CD14-positive monocyte (primary cell): ENCODE measurements around the gene SERINC3. TPM values are rescaled to one million over a fixed set of nuclear protein-coding genes. Genes with fewer than 3 reads are reported as not detected.
A peak's percentile ranks its signal among the peaks of the same experiment; 100 is the strongest.

Experiments
- DNase-seq, 3 donors: peaks; one replicate each; pipeline ENCODE4 v3.0.0-alpha.2; 2011 to 2022
- H2AFZ ChIP-seq: 2 replicates; pipeline ENCODE4 v1.6.0; 2012; ENCODE audit warnings: mild to moderate bottlenecking, low read depth, low read length, inconsistent platforms; ENCODE audit not compliant: insufficient read depth, poor library complexity, severe bottlenecking
- H3K27ac ChIP-seq, 2 donors: 1 replicate in 1 of 2; 2 replicates in 1 of 2; pipeline ENCODE4 v1.5.1; 2012 to 2013; ENCODE audit warnings: low read length in 2 of 2, control low read depth in 1 of 2, inconsistent platforms in 1 of 2, low read depth in 1 of 2, mild to moderate bottlenecking in 1 of 2
- H3K27me3 ChIP-seq, 2 donors: one replicate each; pipeline versions ENCODE4 v1.6.0 to v1.6.1; 2011 to 2013; ENCODE audit warnings: low read length in 2 of 2; ENCODE audit not compliant: control insufficient read depth in 2 of 2, insufficient read depth in 2 of 2
- H3K36me3 ChIP-seq, 2 donors: replicated peaks in 1 of 2; 1 replicate in 1 of 2; 2 replicates in 1 of 2; pipeline versions ENCODE4 v1.5.1 to v1.6.1; 2012 to 2013; ENCODE audit warnings: low read length in 2 of 2, control low read depth in 1 of 2, inconsistent platforms in 1 of 2, mild to moderate bottlenecking in 1 of 2; ENCODE audit not compliant: insufficient read depth in 2 of 2, control insufficient read depth in 1 of 2
- H3K4me1 ChIP-seq, 2 donors: 1 replicate in 1 of 2; 2 replicates in 1 of 2; pipeline versions ENCODE4 v1.5.1 to v1.6.1; 2012 to 2013; ENCODE audit warnings: low read length in 2 of 2, control low read depth in 1 of 2, inconsistent platforms in 1 of 2, mild to moderate bottlenecking in 1 of 2, moderate library complexity in 1 of 2; ENCODE audit not compliant: insufficient read depth in 2 of 2, control insufficient read depth in 1 of 2
- H3K4me2 ChIP-seq: replicated peaks from 2 replicates; pipeline ENCODE3; 2012; ENCODE audit warnings: low read length, moderate library complexity, mild to moderate bottlenecking; ENCODE audit not compliant: poor library complexity, severe bottlenecking; ENCODE audit errors: extremely low read depth
- H3K4me3 ChIP-seq, 3 experiments: fragments of 200-600 bp in 1 of 3; sonication (generic) in 1 of 3; replicated peaks in 1 of 3; 1 replicate in 2 of 3; 2 replicates in 1 of 3; pipeline ENCODE4 v1.5.1; 2011 to 2013; ENCODE audit warnings: low read length in 3 of 3, mild to moderate bottlenecking in 3 of 3, control low read depth in 2 of 3, low read depth in 2 of 3, inconsistent platforms in 1 of 3, moderate library complexity in 1 of 3
- H3K79me2 ChIP-seq: 2 replicates; pipeline ENCODE4 v1.6.0; 2012; ENCODE audit warnings: mild to moderate bottlenecking, control low read depth, inconsistent platforms, low read length, moderate library complexity; ENCODE audit not compliant: insufficient read depth
- H3K9ac ChIP-seq: 2 replicates; pipeline ENCODE4 v1.6.0; 2017; ENCODE audit warnings: low read length, mild to moderate bottlenecking; ENCODE audit not compliant: insufficient read depth, poor library complexity, severe bottlenecking
- H3K9me3 ChIP-seq, 2 donors: replicated peaks in 1 of 2; 1 replicate in 1 of 2; 2 replicates in 1 of 2; pipeline versions ENCODE4 v1.5.1 to v1.6.1; 2012 to 2013; ENCODE audit warnings: low read length in 2 of 2, control low read depth in 1 of 2; ENCODE audit not compliant: control insufficient read depth in 1 of 2, insufficient read depth in 1 of 2
- H4K20me1 ChIP-seq: 2 replicates; pipeline ENCODE4 v1.6.0; 2012; ENCODE audit warnings: mild to moderate bottlenecking, low read length, control low read depth, moderate library complexity; ENCODE audit not compliant: insufficient read depth
- H3K27ac Mint-ChIP-seq, 7 donors: one replicate each; pipeline ENCODE4 v1.8.0; 2020; ENCODE audit warnings: mild to moderate bottlenecking in 7 of 7, mixed read lengths in 7 of 7, moderate library complexity in 6 of 7, inconsistent platforms in 2 of 7
- H3K27me3 Mint-ChIP-seq, 3 donors: one replicate each; pipeline ENCODE4 v1.8.0; 2021 to 2022; ENCODE audit warnings: low read depth in 3 of 3, mild to moderate bottlenecking in 3 of 3, mixed read lengths in 3 of 3, moderate library complexity in 3 of 3, inconsistent platforms in 1 of 3
- H3K36me3 Mint-ChIP-seq, 2 donors: one replicate each; pipeline ENCODE4 v1.8.0; 2020; ENCODE audit warnings: mixed read lengths in 2 of 2, inconsistent platforms in 1 of 2, mild to moderate bottlenecking in 1 of 2
- H3K4me1 Mint-ChIP-seq: one replicate; pipeline ENCODE4 v1.8.0; 2020; ENCODE audit warnings: mild to moderate bottlenecking, mixed read lengths
- H3K4me3 Mint-ChIP-seq, 2 donors: one replicate each; pipeline ENCODE4 v1.8.0; 2020; ENCODE audit warnings: mild to moderate bottlenecking in 2 of 2, mixed read lengths in 2 of 2, moderate library complexity in 1 of 2
- H3K9me3 Mint-ChIP-seq, 7 donors: one replicate each; pipeline ENCODE4 v1.8.0; 2020 to 2022; ENCODE audit warnings: mixed read lengths in 7 of 7, mild to moderate bottlenecking in 6 of 7, moderate library complexity in 6 of 7, inconsistent platforms in 2 of 7
- WGBS: methylation state at CpG from one replicate; pipeline ENCODE4 v1.1.5; 2013; ENCODE audit warnings: missing lambda C conversion rate; ENCODE audit not compliant: insufficient coverage; 5-methylcytosine and 5-hydroxymethylcytosine counted together
- intact Hi-C, 2 donors: fragments of 100-400 bp; cut with micrococcal nuclease; formaldehyde crosslinking; loops; one replicate each; pipeline versions ENCODE4 v1.15.0 to v1.15.1; 2023
- polyA plus RNA-seq, 3 donors: library from polyadenylated mRNA; depleted of rRNA in 1 of 3; unstranded in 2 of 3; stranded (reverse) in 1 of 3; fragments of 300-500 nt in 2 of 3; fragments of >200 nt in 1 of 3; fragmentation: Illumina TruSeq in 2 of 3; gene quantifications; 1 replicate in 2 of 3; 2 replicates in 1 of 3; pipeline ENCODE4 v1.2.3, GENCODE V29; 2012 to 2021
- TF ChIP-seq, protein P1 (sequence below): fragments of 200-600 bp; IDR thresholded peaks from one replicate; pipeline ENCODE4 v1.8.0; 2022; ENCODE audit warnings: antibody characterized with exemption, mild to moderate bottlenecking

The SERINC3 gene
- polyA plus RNA-seq, 3 donors = 49.8 to 194 (median 157) TPM

DNA sequence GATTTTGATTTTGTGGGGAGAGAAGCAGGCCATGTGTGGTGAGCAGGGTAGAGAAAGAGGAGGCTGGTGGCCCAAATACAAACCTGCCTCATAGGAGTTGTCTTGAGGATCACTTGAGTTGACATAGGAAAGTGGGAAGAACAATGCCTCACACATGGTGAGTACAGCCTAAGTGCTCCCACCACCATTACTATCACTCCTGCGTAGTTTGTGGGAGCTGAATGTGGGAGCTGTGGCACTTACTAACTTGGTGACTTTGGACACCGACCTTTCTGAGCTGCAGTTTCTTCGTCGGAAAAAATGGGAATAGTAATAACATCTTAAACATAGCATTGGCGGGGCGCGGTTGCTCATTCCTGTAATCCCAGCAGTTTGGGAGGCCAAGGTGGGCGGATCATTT lies 25.5 kb upstream of the SERINC3 start:
- peaks cover 1% of the 10 kb centered on the region for H3K4me1 Mint-ChIP-seq
- peaks cover 0 to 2% (median 2%) of the 10 kb centered on the region in 3 donors for H3K27me3 Mint-ChIP-seq
- Histone ChIP-seq H3K36me3 (no peaks in the 10 kb centered on the region), H3K79me2 (no peaks in the 10 kb centered on the region), H4K20me1 (no peaks in the 10 kb centered on the region), H3K9me3 (no peaks in the 10 kb centered on the region), H3K4me2 (no peak overlapping the region), H2AFZ (no peak overlapping the region), H3K4me1 (no peaks in the 10 kb centered on the region), H3K9ac (no peak overlapping the region), H3K4me3 (no peak overlapping the region), H3K27ac (no peak overlapping the region), H3K27me3 (no peaks in the 10 kb centered on the region)
- no peak overlapping the region for H3K27ac Mint-ChIP-seq
- no peaks in the 10 kb centered on the region for H3K36me3 Mint-ChIP-seq
- H3K4me3 Mint-ChIP-seq = no peak overlapping the region
- TF ChIP-seq, protein P1, sequence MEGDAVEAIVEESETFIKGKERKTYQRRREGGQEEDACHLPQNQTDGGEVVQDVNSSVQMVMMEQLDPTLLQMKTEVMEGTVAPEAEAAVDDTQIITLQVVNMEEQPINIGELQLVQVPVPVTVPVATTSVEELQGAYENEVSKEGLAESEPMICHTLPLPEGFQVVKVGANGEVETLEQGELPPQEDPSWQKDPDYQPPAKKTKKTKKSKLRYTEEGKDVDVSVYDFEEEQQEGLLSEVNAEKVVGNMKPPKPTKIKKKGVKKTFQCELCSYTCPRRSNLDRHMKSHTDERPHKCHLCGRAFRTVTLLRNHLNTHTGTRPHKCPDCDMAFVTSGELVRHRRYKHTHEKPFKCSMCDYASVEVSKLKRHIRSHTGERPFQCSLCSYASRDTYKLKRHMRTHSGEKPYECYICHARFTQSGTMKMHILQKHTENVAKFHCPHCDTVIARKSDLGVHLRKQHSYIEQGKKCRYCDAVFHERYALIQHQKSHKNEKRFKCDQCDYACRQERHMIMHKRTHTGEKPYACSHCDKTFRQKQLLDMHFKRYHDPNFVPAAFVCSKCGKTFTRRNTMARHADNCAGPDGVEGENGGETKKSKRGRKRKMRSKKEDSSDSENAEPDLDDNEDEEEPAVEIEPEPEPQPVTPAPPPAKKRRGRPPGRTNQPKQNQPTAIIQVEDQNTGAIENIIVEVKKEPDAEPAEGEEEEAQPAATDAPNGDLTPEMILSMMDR = no peak
- no peaks in the 10 kb centered on the region for H3K9me3 Mint-ChIP-seq
- 98% methylated on average over 6 of the region's 8 CpGs for WGBS
- intact Hi-C loops = loop anchor here in 1 of 2 donors (10.0 kb wide), 1 partner anchor 47 kb away; no protein-coding TSS in a partner anchor
- no peak for DNase-seq

DNA sequence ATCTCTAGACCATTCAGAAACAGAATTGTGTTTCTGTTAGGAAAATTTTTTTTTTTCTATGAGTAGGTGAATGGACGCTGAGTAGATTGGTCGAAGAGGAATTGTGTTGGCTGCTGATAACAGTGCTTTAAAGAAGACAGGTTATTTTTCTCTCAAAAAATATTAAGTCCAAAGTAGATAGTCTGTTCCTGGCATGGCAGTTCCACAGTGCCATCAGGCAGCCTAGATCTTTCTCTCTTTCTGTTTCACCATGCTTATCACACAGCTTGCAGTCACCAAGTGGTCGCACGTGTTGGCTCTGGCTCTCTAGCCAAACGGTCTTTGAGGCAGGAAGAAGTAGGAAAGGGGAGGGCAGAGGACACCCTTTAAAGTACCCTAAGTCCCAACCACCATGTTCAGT lies 22.4 kb upstream of the SERINC3 start:
- Histone ChIP-seq H3K4me3 (no peak overlapping the region), H3K79me2 (no peaks in the 10 kb centered on the region), H3K27me3 (no peaks in the 10 kb centered on the region), H3K4me2 (no peak overlapping the region), H3K9me3 (no peaks in the 10 kb centered on the region), H4K20me1 (no peaks in the 10 kb centered on the region), H3K9ac (no peak overlapping the region), H3K27ac (no peak overlapping the region), H3K4me1 (no peaks in the 10 kb centered on the region), H2AFZ (peak overlapping the region; percentile 55), H3K36me3 (no peaks in the 10 kb centered on the region)
- Mint-ChIP-seq H3K4me3 (no peak overlapping the region), H3K9me3 (no peaks in the 10 kb centered on the region), H3K36me3 (no peaks in the 10 kb centered on the region), H3K4me1 (peaks cover 9% of the 10 kb centered on the region), H3K27me3 (peaks cover 0 to 2% (median 0%) of the 10 kb centered on the region in 3 donors), H3K27ac (peak overlapping the region in 1 of 7 donors; percentile 8)
- no peak for DNase-seq
- intact Hi-C loops = loop anchor here in 1 of 2 donors (10.0 kb wide), 1 partner anchor 51 kb away; no protein-coding TSS in a partner anchor
- TF ChIP-seq, protein P1 = no peak
- WGBS = no CpG with 5 or more reads among the region's 5 CpGs
